Cardiac septum (tissue), 1 donor: Measurements from ENCODE around the gene FBN3. TPM values are rescaled to one million over a fixed set of nuclear protein-coding genes. Genes with fewer than 3 reads are reported as not detected.

Source experiments
- DNase-seq: peaks from one replicate; pipeline ENCODE4 v3.0.0-alpha.2; 2020; ENCODE audit warnings: low spot score
- intact Hi-C: fragments of 100-400 bp; cut with DNase I; formaldehyde crosslinking; loops from one replicate; pipeline ENCODE4 v1.14.0; 2022
- total RNA-seq: library from RNA; stranded (reverse); fragmentation: NEBNext Ultra II Directional; extraction: Animal tissue kit (Norgen Biotek cat#: 25700); gene quantifications from one replicate; pipeline ENCODE4 v1.2.1, GENCODE V29; 2021
- donor health status: DM: no; HTN: no; CAD: no.

The FBN3 gene
- total RNA-seq, 1 donor from 2014 or later = not detected

- intact Hi-C loops = loop anchor here (10.0 kb wide), 3 partner anchors 146 to 206 kb away; partner anchors contain the start of genes ELAVL1 and TIMM44
- no peak for DNase-seq
Measured at GRCh38 chr19:8150998-8151766, 1.8 kb upstream of the FBN3 start.

- no peak for DNase-seq
- intact Hi-C loops = loop anchor here (10.0 kb wide), 3 partner anchors 146 to 206 kb away; partner anchors contain the start of genes ELAVL1 and TIMM44
Measured at GRCh38 chr19:8150178-8150865, 930 bp upstream of the FBN3 start.

- no peak for DNase-seq
- intact Hi-C loops = no loop called here
Measured at GRCh38 chr19:8148410-8149260, 757 bp downstream of the FBN3 start.

GRCh38 chr19:8148088-8148409 lies 1.3 kb downstream of the FBN3 start:
- intact Hi-C loops = no loop called here
- no peak for DNase-seq

GRCh38 chr19:8147582-8147978 lies 1.8 kb downstream of the FBN3 start:
- intact Hi-C loops = no loop called here
- no peak for DNase-seq

GRCh38 chr19:8146877-8147581 lies 2.4 kb downstream of the FBN3 start:
- DNase-seq = no peak
- intact Hi-C loops = no loop called here

GRCh38 chr19:8144273-8144995 lies 5.0 kb downstream of the FBN3 start:
- intact Hi-C loops = no loop called here
- no peak for DNase-seq

GRCh38 chr19:8143041-8143440 lies 6.4 kb downstream of the FBN3 start:
- intact Hi-C loops = no loop called here
- DNase-seq = no peak

GRCh38 chr19:8142513-8142900 lies 6.9 kb downstream of the FBN3 start:
- intact Hi-C loops = no loop called here
- DNase-seq = no peak

GRCh38 chr19:8141726-8142512 lies 7.5 kb downstream of the FBN3 start:
- intact Hi-C loops = no loop called here
- DNase-seq = no peak

GRCh38 chr19:8138201-8138600 lies 11.2 kb downstream of the FBN3 start:
- no peak for DNase-seq
- intact Hi-C loops = no loop called here

- DNase-seq = no peak
- intact Hi-C loops = no loop called here
Measured at GRCh38 chr19:8137425-8137824, 12.0 kb downstream of the FBN3 start.

- no peak for DNase-seq
- intact Hi-C loops = no loop called here
Measured at GRCh38 chr19:8135946-8136618, 13.3 kb downstream of the FBN3 start.

GRCh38 chr19:8132858-8133458 lies 16.4 kb downstream of the FBN3 start:
- intact Hi-C loops = no loop called here

GRCh38 chr19:8131517-8131916 lies 17.9 kb downstream of the FBN3 start:
- intact Hi-C loops = no loop called here
- DNase-seq = no peak

More at GRCh38 chr19:8132858-8133458, 16.4 kb downstream of the FBN3 start:
- DNase-seq = no peak

GRCh38 chr19:8129061-8129618 lies 20.3 kb downstream of the FBN3 start:
- intact Hi-C loops = no loop called here
- no peak for DNase-seq

- intact Hi-C loops = no loop called here
Measured at GRCh38 chr19:8128551-8128950, 20.8 kb downstream of the FBN3 start.

More at GRCh38 chr19:8128551-8128950, 20.8 kb downstream of the FBN3 start:
- no peak for DNase-seq
